Stomach (tissue), 4 donors: ENCODE measurements around the gene BRIX1.

Experiments
- POLR2A ChIP-seq, 4 donors: fragments of 450-650 bp; IDR thresholded peaks; one replicate each; pipeline ENCODE4 v1.6.1; 2016; ENCODE audit warnings: antibody characterized with exemption in 4 of 4, control low read depth in 2 of 4, mild to moderate bottlenecking in 1 of 4, moderate library complexity in 1 of 4
- TF ChIP-seq, protein P1 (sequence below), 7 experiments: fragments of 450-650 bp in 4 of 7; fragments of 200-600 bp in 3 of 7; sonication (generic) in 3 of 7; IDR thresholded peaks; one replicate each; pipeline ENCODE4 v1.5.1; 2016 to 2019; ENCODE audit warnings: antibody characterized with exemption in 7 of 7, control low read depth in 2 of 7, mild to moderate bottlenecking in 1 of 7

DNA sequence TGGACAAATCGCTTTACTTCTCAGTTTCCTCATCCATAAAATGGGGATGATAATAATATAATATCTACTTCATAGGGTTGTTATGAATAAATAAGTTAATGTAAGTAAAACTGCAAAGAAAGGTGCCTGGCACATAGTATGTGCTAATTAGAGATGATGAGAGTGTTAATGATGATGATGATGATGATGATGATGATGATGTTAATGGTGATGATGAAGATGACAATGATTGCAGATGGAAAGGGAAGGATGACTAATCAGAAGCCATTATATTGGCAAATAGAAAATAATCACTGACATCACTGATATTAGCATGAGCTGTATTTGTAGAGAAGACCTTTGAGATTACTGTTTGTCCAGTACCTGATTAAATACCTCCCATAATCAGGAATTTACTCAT lies 20.8 kb upstream of the BRIX1 start:
- TF ChIP-seq POLR2A (IDR thresholded peaks at IDR 0.05): no peak
- TF ChIP-seq, protein P1, sequence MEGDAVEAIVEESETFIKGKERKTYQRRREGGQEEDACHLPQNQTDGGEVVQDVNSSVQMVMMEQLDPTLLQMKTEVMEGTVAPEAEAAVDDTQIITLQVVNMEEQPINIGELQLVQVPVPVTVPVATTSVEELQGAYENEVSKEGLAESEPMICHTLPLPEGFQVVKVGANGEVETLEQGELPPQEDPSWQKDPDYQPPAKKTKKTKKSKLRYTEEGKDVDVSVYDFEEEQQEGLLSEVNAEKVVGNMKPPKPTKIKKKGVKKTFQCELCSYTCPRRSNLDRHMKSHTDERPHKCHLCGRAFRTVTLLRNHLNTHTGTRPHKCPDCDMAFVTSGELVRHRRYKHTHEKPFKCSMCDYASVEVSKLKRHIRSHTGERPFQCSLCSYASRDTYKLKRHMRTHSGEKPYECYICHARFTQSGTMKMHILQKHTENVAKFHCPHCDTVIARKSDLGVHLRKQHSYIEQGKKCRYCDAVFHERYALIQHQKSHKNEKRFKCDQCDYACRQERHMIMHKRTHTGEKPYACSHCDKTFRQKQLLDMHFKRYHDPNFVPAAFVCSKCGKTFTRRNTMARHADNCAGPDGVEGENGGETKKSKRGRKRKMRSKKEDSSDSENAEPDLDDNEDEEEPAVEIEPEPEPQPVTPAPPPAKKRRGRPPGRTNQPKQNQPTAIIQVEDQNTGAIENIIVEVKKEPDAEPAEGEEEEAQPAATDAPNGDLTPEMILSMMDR (IDR thresholded peaks at IDR 0.05): no peak
